ENCODE measurements around the gene BHMT.
"Not testable (repeated sequence)": the region's sequence is repeated elsewhere in the genome, so short reads cannot be mapped to it uniquely, and the experiment has no call there.

Gene BHMT

DNA sequence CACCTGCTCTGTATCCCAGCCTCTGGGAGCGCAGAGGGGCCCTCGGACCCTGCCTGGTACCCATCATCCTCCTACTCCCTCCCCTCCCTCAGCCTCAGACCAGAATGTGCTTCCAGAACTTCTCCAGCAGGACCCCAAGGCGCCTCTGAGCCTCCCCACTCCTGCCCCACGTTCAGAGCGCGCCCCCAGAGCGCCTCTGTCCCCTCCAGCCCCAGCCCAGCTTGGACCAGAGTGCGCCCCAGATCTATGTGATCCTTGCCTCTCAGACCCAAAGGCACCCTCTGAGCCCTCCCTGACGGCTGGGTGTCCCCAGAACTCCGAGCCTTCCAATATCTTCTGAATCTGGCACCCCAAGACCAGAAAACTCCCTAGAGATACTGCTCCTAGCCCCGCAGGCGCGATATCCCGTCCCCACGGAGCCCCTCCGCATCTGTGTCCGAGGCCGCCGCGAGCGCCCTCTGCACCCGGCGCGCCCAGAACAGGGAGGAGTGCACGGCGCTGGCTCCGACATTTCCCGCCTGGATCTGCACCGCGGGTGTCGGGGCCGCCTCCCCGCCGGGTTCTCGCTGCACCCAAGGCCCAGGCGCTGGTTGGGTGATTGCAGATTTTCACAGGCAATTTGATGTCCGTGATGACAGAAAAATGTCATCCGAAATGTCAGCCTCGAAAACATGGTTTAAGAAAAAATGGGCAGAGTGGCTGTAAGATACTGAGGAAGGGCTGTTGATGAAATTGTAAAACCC, 522 bp downstream of the BHMT start:
- no peak for DNase-seq

DNA sequence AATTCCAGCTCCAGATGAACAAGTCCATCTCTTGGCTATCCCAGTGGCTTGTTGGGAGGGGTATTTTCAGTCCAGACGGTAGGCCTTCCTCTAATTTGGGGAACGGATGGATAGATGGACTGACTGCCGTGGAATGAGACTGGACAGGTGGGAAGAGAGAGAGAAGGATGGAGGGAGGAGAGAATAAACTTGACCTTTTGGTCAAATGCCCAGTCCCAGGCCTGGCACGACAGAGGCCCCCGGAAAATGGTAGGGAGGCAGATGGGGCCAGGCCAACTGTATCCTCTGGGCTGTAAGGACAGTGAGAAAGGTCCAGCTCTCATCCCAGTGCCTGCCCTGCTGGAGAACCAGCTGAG, 1.1 kb downstream of the BHMT start:
- DNase-seq = no peak

DNA sequence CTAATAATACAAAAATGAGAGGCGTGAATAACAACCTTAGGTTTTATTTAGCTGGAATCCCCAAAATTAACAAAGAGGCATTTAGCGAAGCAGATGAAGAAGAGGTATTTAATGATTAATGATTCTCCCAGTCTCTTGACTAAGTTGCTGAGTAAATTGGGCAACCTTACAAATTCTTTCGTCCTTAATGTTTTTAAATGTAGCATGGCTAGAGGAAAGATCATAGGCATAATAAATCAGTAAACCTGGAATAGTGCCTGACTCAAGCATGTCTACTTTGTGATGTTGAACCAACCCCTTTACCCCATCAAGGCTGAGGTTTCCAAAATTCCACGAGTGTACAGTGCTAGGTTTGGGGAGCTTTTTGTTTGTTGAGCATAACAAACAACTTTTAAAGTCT, 7.9 kb downstream of the BHMT start:
- DNase-seq = no peak

DNA sequence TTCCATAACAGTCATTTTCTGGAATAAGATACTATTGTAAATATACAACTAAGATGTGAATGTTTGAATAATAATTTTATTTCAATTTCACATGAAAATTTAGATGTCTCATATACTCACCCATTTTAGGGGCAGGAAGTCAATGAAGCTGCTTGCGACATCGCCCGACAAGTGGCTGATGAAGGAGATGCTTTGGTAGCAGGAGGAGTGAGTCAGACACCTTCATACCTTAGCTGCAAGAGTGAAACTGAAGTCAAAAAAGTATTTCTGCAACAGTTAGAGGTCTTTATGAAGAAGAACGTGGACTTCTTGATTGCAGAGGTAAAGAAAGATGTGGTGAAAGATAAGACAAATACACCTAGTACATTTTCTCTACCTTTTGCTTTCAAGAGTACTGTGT, 8.6 kb downstream of the BHMT start:
- no peak for DNase-seq

DNA sequence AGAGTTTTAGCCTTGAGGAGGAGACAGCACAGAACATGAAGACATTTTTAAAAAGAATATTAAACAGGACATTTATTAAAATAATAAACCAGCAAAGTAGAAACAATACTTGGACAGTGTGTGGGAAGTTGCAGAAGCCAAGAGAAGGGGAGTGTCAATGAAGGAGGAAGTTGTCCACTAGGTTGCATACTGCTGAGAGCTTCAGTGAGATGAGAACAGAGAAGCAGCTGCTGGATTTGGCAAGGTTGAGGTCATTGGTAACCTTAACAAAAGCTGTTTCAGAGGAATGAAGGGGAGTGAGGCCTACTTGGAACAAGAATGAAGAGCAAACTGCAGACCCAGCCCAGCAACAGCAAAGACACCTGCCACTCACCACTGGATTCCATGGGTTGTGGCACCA, 11.4 kb downstream of the BHMT start:
- no peak for DNase-seq

DNA sequence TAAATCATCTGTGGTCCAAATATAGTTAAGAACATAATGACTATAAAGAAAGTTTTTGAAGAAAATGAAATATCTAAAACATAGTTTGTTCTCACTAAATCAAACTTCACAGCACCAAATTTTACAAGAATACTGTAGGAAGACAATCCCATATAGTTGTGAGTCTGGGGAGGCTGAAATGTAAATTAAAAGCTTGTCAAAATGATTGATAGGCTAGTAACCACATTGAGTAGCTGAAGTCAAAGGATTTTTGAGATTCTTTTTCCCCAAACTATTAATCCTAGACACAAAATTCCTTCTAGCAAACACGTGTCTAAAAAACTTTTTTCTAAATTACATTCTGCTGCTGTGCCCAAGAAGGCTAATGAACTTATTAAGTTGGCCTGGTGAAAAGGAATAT, 13.0 kb downstream of the BHMT start:
- DNase-seq = no peak

DNA sequence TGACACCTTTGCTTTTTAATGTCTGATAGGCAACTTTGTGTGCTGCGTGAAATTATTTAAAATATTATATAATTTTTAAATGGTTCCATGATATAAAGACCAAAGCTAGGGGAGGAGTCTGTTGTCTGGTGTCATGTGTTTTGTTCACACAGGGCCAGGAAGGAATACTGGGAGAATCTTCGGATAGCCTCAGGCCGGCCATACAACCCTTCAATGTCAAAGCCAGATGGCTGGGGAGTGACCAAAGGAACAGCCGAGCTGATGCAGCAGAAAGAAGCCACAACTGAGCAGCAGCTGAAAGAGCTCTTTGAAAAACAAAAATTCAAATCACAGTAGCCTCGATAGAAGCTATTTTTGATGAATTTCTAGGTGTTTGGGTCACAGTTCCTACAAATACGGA, 19.2 kb downstream of the BHMT start:
- no peak for DNase-seq

DNA sequence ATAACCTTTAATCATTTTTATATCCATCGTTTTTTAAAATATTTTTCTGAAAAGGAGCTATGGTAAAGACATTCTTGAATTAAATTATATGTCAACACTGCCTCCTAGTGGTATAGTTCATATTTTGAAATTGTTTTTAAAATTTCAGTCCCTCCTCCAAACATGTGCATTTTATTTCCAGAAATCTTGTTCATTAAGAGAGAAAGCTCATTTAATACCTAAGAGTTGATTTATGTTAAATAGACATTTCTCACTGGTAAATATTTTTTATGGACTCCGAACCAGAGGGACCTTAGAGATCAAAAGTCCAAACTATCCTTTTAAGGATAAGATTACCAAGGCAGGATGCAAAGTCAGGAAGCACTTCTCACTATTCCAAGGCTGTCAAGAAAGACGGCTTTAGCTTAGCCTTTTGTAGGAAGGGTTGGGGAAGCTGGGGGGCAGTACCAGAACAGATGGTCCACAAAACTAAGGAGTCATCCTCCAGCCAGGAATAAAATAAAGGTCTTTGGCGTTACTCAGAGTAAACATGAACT, 21.6 kb downstream of the BHMT start:
- DNase-seq = no peak

DNA sequence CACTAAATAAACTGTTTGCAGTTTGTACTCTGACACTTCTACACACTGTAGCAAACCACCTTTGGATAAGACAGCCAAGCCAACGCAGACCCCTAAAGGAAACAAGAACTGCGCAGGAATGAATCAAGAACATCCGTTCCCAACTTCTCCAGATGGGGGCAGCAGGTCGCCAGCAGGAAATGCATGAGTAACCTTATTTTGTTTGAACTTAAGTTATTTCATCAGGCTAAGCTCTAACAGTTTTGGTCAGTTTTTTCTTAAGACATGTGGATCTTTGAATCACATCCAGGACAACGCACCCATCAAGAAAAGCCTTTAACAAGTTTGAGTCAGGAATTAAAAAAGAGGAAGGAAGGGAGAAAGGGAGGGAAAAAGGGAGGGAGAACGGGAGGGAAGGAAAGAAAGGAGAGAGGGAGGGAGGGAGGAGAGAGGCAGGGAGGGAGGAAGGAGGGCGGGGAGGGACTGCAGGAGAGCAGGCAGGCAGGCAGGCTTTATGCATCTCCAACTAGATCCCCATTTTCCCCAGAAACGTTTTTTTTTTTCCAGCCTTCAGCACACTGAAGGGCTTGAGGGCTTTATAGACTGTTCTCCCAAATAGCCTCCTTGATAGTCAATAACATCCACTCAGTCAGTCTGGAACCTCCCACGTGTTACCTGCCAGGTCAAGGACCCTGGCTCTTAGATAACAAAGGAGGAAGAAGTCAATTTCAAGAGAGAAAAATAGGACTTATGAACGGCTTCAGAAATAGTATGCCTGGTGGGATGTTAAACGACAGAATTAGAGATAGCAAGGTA, 22.2 kb downstream of the BHMT start:
- DNase-seq = peak; percentile 79 to 84

DNA sequence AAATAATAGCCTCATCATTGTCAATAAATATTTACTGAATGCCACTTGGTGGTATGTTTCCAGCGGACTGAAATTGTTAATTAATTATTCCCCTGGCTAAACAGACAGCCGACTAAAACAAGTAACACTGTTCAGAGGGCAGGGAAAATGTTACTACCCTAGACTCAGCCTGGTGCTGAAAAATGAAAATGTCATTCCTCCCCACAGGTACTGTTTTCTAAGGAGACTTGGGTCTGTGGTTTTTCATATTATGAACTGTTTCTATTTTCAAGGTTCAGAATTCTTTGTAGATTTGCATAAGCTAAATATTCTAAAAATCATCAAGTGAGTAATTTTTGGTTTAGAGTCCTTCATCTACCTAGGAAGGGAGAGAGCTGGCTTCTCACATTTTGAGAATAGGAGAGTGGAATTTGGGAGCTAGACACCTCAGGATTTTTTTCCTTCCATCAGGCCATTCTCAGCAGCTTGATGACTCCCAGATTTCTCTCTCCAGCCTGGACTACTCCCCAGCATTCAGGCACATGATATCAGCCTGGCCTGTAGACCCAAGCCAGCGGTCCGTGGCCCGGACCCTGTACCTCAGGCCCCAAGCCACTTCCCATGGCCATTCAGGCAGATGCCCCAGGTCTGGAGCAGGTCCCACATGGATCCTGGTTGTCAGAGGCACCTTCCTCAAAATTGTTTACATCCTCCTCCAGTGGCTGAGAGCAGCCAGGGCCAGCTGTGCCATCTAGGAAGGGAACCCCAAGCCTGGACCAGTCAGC, 24.4 kb downstream of the BHMT start:
- no peak for DNase-seq

DNA sequence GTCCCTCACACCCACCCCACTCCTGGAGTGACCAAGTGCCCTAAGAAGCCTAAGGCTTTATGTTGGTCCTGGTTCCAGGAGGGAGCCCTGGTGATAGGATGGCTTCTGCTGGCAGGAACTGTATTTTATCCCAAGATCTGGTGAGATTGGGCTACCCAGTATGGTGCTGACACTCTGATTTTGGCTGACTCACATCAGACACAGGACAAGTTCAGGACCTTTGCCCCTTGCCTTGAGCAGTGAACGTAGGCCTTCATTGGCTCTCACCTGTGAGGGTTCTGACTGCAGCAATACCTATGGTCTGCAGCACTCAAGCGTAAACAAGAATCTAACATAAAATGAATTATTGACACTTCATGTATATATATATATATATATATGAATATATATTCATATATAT, 25.0 kb downstream of the BHMT start:
- no peak for DNase-seq

DNA sequence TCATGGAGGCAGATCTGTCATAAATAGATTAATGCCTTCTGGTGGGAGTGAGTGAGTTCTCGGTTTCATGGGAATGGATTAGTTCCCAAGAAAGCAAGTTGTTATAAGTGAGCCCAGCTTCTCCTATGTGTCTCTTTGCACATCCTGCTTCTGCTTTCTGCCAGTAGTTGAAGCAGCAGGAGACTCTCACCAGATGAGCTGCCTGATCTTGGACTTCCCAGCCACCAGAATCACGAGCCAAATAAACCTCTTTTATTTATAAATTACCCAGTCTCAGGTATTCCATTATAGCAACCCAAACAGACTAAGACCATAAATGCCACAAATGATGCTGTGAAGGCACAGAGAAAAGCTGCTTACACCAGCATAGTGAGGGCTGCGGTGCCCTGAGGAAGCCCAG, 28.9 kb downstream of the BHMT start:
- DNase-seq = no peak

DNA sequence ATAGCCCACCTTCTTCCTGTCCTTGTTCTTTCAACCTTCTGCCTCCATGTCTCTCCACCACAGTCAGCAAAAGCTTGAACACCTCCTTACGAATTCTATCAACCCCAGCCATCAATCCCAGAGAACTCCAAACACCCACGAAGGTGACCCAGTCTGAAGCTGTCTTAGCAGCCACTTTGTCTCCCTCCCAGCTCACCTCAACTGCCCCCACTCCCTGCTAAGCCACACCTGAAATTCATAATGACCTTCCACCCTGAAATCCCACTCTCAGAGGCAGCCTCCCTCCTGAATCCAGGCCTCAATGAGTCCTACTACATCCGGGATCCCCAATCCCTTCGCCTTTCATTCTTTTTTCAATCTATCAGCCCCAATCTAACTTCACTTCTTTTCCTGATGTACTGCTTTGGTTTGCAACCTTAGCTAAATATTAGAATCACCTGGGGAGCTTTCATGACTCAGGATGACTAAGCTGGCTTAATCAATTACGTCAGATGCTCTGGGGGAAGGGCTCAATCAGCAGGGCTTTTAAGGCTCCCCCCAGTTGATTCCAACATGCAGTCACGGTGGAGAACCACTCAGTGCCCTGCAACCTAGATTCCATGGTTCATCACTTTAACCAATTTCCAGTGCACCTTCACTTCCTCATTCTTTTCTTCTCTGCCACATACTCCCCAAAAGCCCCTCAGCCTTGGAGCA, 32.2 kb downstream of the BHMT start:
- no peak for DNase-seq

DNA sequence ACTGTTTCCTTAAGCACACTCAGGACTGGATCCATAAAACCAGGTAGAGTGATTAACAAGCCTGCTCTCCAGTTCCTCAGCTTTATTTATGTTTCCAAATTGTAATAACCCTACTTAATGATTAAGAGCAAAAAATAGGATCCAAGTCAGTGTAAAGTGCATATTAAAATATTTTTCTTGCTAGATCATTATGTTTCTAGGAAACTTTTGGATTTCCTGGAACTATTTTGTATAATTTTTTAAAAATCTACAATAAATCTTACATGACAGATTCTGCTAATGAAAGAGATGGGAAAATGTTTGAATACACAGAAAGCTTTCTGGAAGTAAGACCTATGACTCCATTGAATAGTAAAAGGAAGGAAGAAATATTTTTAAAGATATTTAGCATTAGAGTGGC, 35.5 kb downstream of the BHMT start:
- DNase-seq = no peak

DNA sequence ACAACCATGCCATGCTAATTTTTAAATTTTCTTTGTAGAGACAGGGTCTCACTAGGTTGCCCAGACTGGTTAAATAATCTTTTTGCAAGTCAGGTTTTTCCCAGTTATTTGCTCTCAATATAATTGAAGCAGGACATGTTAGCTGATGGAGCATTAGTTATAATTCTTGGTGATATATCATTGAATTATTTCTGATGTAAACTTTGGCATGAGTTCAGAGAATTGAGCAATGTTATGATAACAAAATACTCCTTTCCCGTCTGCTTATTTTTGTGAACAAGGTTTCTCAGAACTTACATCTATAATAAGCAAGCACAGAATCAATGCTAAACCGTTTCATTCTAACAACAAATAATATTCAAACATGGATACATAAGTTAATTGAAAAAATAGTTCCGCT, 37.8 kb downstream of the BHMT start:
- no peak for DNase-seq

DNA sequence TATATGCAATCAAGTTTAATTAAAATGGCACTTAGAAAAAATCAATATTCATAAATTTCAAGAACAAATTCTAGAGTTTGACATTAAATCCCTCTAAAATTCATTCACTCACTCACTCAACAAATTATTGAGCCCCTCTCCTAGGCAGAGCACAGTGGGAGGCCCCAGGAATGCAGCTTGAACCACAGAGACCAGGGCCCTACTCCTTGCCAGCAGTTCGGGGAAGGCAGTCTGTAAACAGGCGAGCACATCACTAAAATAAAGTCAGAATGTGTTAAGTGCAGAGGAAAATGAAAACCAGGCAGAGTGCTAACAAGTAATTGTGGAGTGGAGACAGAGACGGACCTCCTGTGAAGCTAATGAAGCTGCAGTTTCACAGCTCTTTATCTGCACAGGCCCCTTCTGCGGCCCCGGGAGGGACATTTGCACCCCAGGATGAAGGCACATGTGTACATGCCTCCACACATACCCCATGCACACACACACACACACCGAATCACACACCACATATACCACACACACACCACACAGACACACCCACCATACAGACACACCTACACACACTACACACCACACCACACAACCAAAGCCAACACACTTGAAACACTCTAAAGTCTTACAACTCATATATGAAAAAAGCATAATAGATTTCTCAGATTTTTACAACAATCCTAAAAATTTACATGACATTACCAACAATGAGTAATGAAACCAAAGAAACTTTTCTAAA, 40.5 kb downstream of the BHMT start:
- no peak for DNase-seq

DNA sequence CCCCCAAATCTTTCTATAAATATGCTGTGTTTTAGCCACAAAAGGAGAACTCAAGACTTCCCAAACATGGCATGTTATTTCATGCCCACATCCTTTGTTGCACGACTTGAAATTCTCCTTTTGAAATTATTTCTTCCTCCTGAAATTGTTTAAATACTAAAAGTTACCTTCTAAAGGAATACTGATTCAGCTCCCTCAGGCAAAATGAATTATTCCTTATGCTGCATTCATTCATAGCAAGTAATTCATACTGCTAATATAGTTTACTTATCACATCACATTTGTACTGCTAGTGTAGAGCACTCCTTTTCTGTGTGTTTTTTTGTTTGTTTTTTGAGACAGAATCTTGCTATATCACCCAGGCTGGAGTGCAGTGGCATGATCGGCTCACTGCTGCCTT, 45.7 kb downstream of the BHMT start:
- DNase-seq = no peak

DNA sequence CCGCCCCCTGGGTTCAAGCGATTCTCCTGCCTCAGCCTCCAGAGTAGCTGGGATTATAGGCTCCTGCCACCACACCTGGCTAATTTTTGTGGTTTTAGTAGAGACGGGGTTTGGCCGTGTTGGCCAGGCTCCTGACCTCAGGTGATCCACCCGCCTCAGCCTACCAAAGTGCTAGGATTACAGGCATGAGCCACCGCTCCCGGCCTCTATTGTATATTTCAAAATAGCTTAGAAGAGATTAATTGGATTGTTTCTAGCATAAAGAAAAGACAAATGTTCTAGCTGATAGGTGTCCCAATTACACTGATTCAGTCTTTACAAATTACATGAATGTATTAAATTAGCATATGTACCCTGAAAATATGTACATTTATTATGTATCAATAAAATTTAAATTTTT, 50.0 kb downstream of the BHMT start:
- DNase-seq = not testable (repeated sequence)

DNA sequence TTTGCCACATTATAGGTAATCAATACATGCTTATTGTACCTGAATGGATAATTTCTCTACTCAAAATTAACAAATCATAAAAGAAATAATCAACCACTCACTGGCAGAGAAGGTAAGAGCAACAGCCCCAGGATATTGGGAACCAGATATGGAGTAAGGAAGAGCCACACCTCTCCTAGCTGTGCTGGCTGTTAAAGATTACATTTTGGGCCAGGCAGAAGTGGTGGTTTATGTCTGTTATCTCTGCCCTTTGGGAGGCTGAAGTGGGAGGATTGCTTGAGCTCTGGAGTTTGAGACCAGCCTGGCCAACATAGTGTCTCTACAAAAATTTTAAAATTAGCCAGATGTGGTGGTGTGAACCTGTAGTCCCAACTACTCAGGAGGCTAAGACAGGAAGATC, 56.4 kb downstream of the BHMT start:
- no peak for DNase-seq

DNA sequence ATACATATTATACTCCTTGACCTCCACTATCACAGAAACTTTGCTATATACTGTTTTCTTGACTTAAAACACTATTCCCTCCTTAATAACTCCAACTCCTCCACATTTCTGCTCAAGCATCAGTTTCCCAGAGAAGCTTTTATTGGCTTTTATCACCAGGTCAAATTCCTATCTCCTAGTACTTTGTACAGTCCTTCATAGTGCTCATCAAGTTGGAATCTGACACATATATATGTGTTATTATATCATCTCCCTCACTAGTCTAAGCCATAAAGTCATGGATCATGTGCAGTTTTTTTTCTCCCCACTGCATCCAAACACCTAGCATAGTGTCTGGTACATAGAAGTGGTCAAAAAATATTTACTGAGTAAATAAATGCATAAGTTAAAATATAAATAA, 59.1 kb downstream of the BHMT start:
- DNase-seq = no peak

DNA sequence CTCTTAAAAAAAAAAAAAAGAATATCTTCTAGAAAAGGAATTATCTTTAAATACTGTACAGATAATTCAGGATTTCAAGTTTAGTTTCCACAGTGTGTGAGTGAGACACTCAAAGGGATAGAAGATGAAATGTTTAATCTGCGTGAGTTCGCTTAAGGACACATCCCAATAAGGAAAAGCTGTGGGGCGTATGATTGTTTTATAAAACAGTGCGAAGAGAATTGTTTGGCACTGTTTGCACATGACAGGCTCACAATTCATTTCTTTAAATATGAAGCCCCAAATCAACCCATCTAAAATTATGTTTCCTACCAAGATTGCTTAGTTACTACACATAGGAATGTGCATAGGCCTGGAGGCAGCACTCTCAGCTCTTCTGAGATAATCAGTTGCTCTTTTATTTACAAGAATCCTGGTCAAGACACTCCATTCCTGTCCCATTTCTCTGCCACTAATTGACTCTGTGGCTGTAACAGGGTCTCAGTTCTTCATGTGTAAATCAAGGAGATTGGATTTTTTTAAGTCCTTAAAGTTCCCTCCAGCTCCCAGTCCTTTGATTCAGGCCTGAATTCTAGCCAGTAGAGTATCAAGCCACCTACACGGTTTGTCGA, 60.1 kb downstream of the BHMT start:
- no peak for DNase-seq

DNA sequence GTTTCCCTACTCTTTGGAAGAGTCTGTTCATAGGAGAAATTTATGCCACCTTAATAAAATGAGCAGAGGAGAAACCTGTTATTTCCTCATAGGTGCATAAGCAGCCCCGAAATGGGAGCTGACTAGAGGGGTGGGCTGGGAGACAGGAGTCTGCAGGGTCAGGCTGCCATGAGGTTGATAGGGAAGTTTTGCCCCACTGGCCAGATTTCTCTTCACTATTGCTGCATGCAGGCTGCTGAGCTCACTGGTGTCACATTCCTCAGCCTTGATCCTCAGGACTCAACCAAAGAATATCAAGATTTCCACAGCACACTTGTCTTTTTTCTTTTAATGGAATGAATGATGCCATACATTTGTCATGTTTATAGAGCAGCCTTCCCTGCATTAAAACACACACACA, 60.7 kb downstream of the BHMT start:
- DNase-seq = no peak

All from activated T-cell treated with anti-CD3 and anti-CD28 coated beads, Interleukin-2, amount 50 U/mL, for 48 hours (primary cell).